ENCODE results near the gene S100A6.
"Not testable (repeated sequence)": the region's sequence is repeated elsewhere in the genome, so short reads cannot be mapped to it uniquely, and the experiment has no call there.

S100A6 gene

GRCh38 chr1:153570874-153571273 is 35.1 kb upstream of the S100A6 start:
- no peak for ATAC-seq (replicated peaks)
- Mint-ChIP-seq H3K27ac (no peak overlapping the region), H3K4me1 (ENCODE audit: low read depth in 2 of 2) (peaks cover 22 to 23% of the 10 kb centered on the region in 2 donors), H3K9me3 (no peaks in the 10 kb centered on the region), H3K36me3 (ENCODE audit: insufficient read depth) (peaks cover 3% of the 10 kb centered on the region), H3K27me3 (peaks cover 14 to 22% of the 10 kb centered on the region in 2 donors), H3K4me3 (no peak overlapping the region)
- no peak for DNase-seq

GRCh38 chr1:153569465-153569864 is 33.7 kb upstream of the S100A6 start:
- H3K4me1 Mint-ChIP-seq (ENCODE audit: low read depth in 2 of 2): peaks cover 26 to 27% of the 10 kb centered on the region in 2 donors
- peaks cover 3% of the 10 kb centered on the region for H3K36me3 Mint-ChIP-seq (ENCODE audit: insufficient read depth)
- H3K4me3 Mint-ChIP-seq: no peak overlapping the region
- DNase-seq (no peak), ATAC-seq (replicated peaks) (no peak)
- H3K27ac Mint-ChIP-seq: peak overlapping the region in 1 of 2 donors; percentile 20
- no peaks in the 10 kb centered on the region for H3K9me3 Mint-ChIP-seq
- peaks cover 14 to 22% of the 10 kb centered on the region in 2 donors for H3K27me3 Mint-ChIP-seq

GRCh38 chr1:153568367-153569099 is 32.7 kb upstream of the S100A6 start:
- Mint-ChIP-seq H3K36me3 (ENCODE audit: insufficient read depth) (peaks cover 3% of the 10 kb centered on the region), H3K27ac (peak overlapping the region; percentile 20 to 86), H3K27me3 (peaks cover 14 to 22% of the 10 kb centered on the region in 2 donors), H3K4me3 (peak overlapping the region; percentile 23 to 64), H3K4me1 (ENCODE audit: low read depth in 2 of 2) (peaks cover 26 to 27% of the 10 kb centered on the region in 2 donors), H3K9me3 (no peaks in the 10 kb centered on the region)
- ATAC-seq (replicated peaks) (peak; percentile 44), DNase-seq (peak; percentile 77 to 81 (median 80))

- no peak for ATAC-seq (replicated peaks)
- no peak for DNase-seq
- Mint-ChIP-seq H3K27me3 (peaks cover 14 to 22% of the 10 kb centered on the region in 2 donors), H3K36me3 (ENCODE audit: insufficient read depth) (peaks cover 3% of the 10 kb centered on the region), H3K27ac (peak overlapping the region; percentile 45 to 86), H3K4me3 (no peak overlapping the region), H3K9me3 (no peaks in the 10 kb centered on the region), H3K4me1 (ENCODE audit: low read depth in 2 of 2) (peaks cover 26 to 27% of the 10 kb centered on the region in 2 donors)
Measured at GRCh38 chr1:153567621-153568366, 32.0 kb upstream of the S100A6 start.

GRCh38 chr1:153566414-153567371 is 30.9 kb upstream of the S100A6 start:
- peak overlapping the region; percentile 51 to 65 for H3K4me3 Mint-ChIP-seq
- peak overlapping the region; percentile 88 to 97 for H3K27ac Mint-ChIP-seq
- no peaks in the 10 kb centered on the region for H3K9me3 Mint-ChIP-seq
- peaks cover 3% of the 10 kb centered on the region for H3K36me3 Mint-ChIP-seq (ENCODE audit: insufficient read depth)
- peak; percentile 41 to 60 (median 56) for DNase-seq
- peak; percentile 90 for ATAC-seq (replicated peaks)
- H3K27me3 Mint-ChIP-seq: peaks cover 11 to 19% of the 10 kb centered on the region in 2 donors
- peaks cover 26 to 27% of the 10 kb centered on the region in 2 donors for H3K4me1 Mint-ChIP-seq (ENCODE audit: low read depth in 2 of 2)

- H3K9me3 Mint-ChIP-seq: no peaks in the 10 kb centered on the region
- peak within 1 kb of the TSS; percentile 88 to 97 for H3K27ac Mint-ChIP-seq
- ATAC-seq (replicated peaks) (peak; percentile 52), DNase-seq (no peak)
- H3K36me3 Mint-ChIP-seq (ENCODE audit: insufficient read depth): peaks cover 3% of the 10 kb centered on the region
- H3K4me1 Mint-ChIP-seq (ENCODE audit: low read depth in 2 of 2): peaks cover 26 to 27% of the 10 kb centered on the region in 2 donors
- peak within 1 kb of the TSS; percentile 51 to 65 for H3K4me3 Mint-ChIP-seq
- H3K27me3 Mint-ChIP-seq: peaks cover 5 to 9% of the 10 kb centered on the region in 2 donors
Measured at GRCh38 chr1:153565529-153566374, 30.0 kb upstream of the S100A6 start, which contains the start of gene S100A2. S100A2 (minus strand) TSS chr1:153565844; CDS start chr1:153563877, 1,967 bp downstream.

GRCh38 chr1:153563991-153564390 is 28.2 kb upstream of the S100A6 start:
- ATAC-seq (replicated peaks): no peak
- Mint-ChIP-seq H3K9me3 (no peaks in the 10 kb centered on the region), H3K27me3 (no peaks in the 10 kb centered on the region), H3K4me3 (no peak overlapping the region), H3K36me3 (ENCODE audit: insufficient read depth) (peaks cover 3% of the 10 kb centered on the region), H3K4me1 (ENCODE audit: low read depth in 2 of 2) (peaks cover 26 to 27% of the 10 kb centered on the region in 2 donors), H3K27ac (no peak overlapping the region)
- no peak for DNase-seq

GRCh38 chr1:153563483-153563901 is 27.7 kb upstream of the S100A6 start:
- H3K27ac Mint-ChIP-seq: peak overlapping the region in 1 of 2 donors; percentile 10
- no peaks in the 10 kb centered on the region for H3K9me3 Mint-ChIP-seq
- ATAC-seq (replicated peaks): no peak
- H3K4me1 Mint-ChIP-seq (ENCODE audit: low read depth in 2 of 2): peaks cover 22 to 23% of the 10 kb centered on the region in 2 donors
- H3K27me3 Mint-ChIP-seq: no peaks in the 10 kb centered on the region
- DNase-seq: no peak
- no peak overlapping the region for H3K4me3 Mint-ChIP-seq
- H3K36me3 Mint-ChIP-seq (ENCODE audit: insufficient read depth): peaks cover 3% of the 10 kb centered on the region

GRCh38 chr1:153562021-153562420 is 26.2 kb upstream of the S100A6 start:
- not testable (repeated sequence) for H3K9me3 Mint-ChIP-seq; H3K27me3 Mint-ChIP-seq; H3K4me3 Mint-ChIP-seq; H3K36me3 Mint-ChIP-seq (ENCODE audit: insufficient read depth); DNase-seq; ATAC-seq (replicated peaks)
- peak overlapping the region in 1 of 2 donors; percentile 23 for H3K27ac Mint-ChIP-seq
- H3K4me1 Mint-ChIP-seq (ENCODE audit: low read depth in 2 of 2): peaks cover 14 to 15% of the 10 kb centered on the region in 2 donors

- no peaks in the 10 kb centered on the region for H3K27me3 Mint-ChIP-seq
- DNase-seq (no peak), ATAC-seq (replicated peaks) (no peak)
- H3K27ac Mint-ChIP-seq: peak overlapping the region in 1 of 2 donors; percentile 23
- no peaks in the 10 kb centered on the region for H3K36me3 Mint-ChIP-seq (ENCODE audit: insufficient read depth)
- no peaks in the 10 kb centered on the region for H3K9me3 Mint-ChIP-seq
- H3K4me1 Mint-ChIP-seq (ENCODE audit: low read depth in 2 of 2): peaks cover 9 to 10% of the 10 kb centered on the region in 2 donors
- H3K4me3 Mint-ChIP-seq: no peak overlapping the region
Measured at GRCh38 chr1:153561466-153561985, 25.7 kb upstream of the S100A6 start.

- Mint-ChIP-seq H3K27ac (no peak overlapping the region), H3K4me3 (no peak overlapping the region), H3K4me1 (ENCODE audit: low read depth in 2 of 2) (peaks cover 3 to 5% of the 10 kb centered on the region in 2 donors), H3K9me3 (no peaks in the 10 kb centered on the region), H3K27me3 (no peaks in the 10 kb centered on the region), H3K36me3 (ENCODE audit: insufficient read depth) (no peaks in the 10 kb centered on the region)
- ATAC-seq (replicated peaks) (no peak), DNase-seq (no peak)
Measured at GRCh38 chr1:153560771-153561465, 25.1 kb upstream of the S100A6 start.

Measured in effector memory CD8-positive, alpha-beta T cell (primary cell).